HepG2 (cell line): ENCODE results near the gene ST6GALNAC4. TPM values are rescaled to one million over a fixed set of nuclear protein-coding genes. Genes with fewer than 3 reads are reported as not detected.
A peak's percentile ranks its signal among the peaks of the same experiment; 100 is the strongest.

Experiments
- EP300 ChIP-seq, 3 experiments: sonication (generic) in 1 of 3; formaldehyde crosslinking in 1 of 3; IDR thresholded peaks; 2 replicates each; pipeline versions ENCODE4 v1.5.1 to v1.6.1; 2011 to 2020; ENCODE audit warnings: low read depth in 2 of 3, low read length in 2 of 3, borderline replicate concordance in 1 of 3, improper control_type of control experiment in 1 of 3, mild to moderate bottlenecking in 1 of 3, missing genetic modification reagents in 1 of 3, moderate library complexity in 1 of 3
- SNAPC4 ChIP-seq: sonication (generic); formaldehyde crosslinking; IDR thresholded peaks from 2 replicates; pipeline ENCODE4 v1.4.0; 2020; ENCODE audit warnings: mild to moderate bottlenecking, missing genetic modification reagents
- STAT5B ChIP-seq: sonication (generic); formaldehyde crosslinking; IDR thresholded peaks from 2 replicates; pipeline ENCODE4 v1.4.0; 2020; ENCODE audit warnings: missing genetic modification reagents
- ZBTB8A ChIP-seq: sonication (generic); formaldehyde crosslinking; IDR thresholded peaks from 2 replicates; pipeline ENCODE4 v1.4.0; 2020; ENCODE audit warnings: mild to moderate bottlenecking, low read depth, missing genetic modification reagents, borderline replicate concordance
- ZNF33A ChIP-seq: sonication (generic); formaldehyde crosslinking; IDR thresholded peaks from 2 replicates; pipeline ENCODE4 v1.5.1; 2020; ENCODE audit warnings: missing genetic modification reagents, mild to moderate bottlenecking, moderate library complexity, borderline replicate concordance
- ZNF614 ChIP-seq: IDR thresholded peaks from 2 replicates; pipeline ENCODE4 v1.6.1; 2018; ENCODE audit warnings: missing biosample characterization, missing genetic modification reagents, inconsistent platforms, borderline replicate concordance
- ZNF761 ChIP-seq: sonication (generic); formaldehyde crosslinking; conservative IDR thresholded peaks from 2 replicates; pipeline ENCODE4 v1.4.0; 2020; ENCODE audit warnings: mild to moderate bottlenecking, missing genetic modification reagents
- polyA plus RNA-seq, 8 experiments: library from polyadenylated mRNA; depleted of rRNA in 3 of 8; stranded (reverse) in 7 of 8; unstranded in 1 of 8; fragments of >200 nt; fragmentation: Illumina TruSeq in 4 of 8; extraction: Trizol in 4 of 8; gene quantifications; 2 replicates each; pipeline versions ENCODE4 v1.2.1 to v1.2.3, GENCODE V29; 2011 to 2016; ENCODE audit warnings: low read depth in 4 of 8, missing spikeins in 1 of 8, mixed read lengths in 1 of 8; ENCODE audit not compliant: insufficient read depth in 1 of 8
- total RNA-seq, 5 experiments: library from RNA; depleted of rRNA; stranded (reverse); fragments of >200 nt; fragmentation: Illumina TruSeq; extraction: Trizol; gene quantifications; 2 replicates each; pipeline ENCODE4 v1.2.3, GENCODE V29; 2016; ENCODE audit warnings: low read depth in 1 of 5
- TF ChIP-seq, protein P1 (sequence below): sonication (generic); formaldehyde crosslinking; IDR thresholded peaks from 2 replicates; pipeline ENCODE4 v1.8.0; 2022; ENCODE audit warnings: missing genetic modification reagents, mild to moderate bottlenecking, borderline replicate concordance
- TF ChIP-seq, protein P2 (sequence below): sonication (generic); formaldehyde crosslinking; IDR thresholded peaks from 2 replicates; pipeline ENCODE4 v1.5.1; 2020; ENCODE audit warnings: missing genetic modification reagents, mild to moderate bottlenecking, borderline replicate concordance
- TF ChIP-seq, protein P3 (sequence below): sonication (generic); formaldehyde crosslinking; IDR thresholded peaks from 2 replicates; pipeline ENCODE4 v1.4.0; 2020; ENCODE audit warnings: missing genetic modification reagents, borderline replicate concordance

Gene ST6GALNAC4
- total and polyA plus RNA-seq, 2 of the 13 experiments (the other 11 are each of a cell fraction or from before 2014, with no cell fraction given), result 18.8 to 27.7 TPM

- TF ChIP-seq, protein P1, sequence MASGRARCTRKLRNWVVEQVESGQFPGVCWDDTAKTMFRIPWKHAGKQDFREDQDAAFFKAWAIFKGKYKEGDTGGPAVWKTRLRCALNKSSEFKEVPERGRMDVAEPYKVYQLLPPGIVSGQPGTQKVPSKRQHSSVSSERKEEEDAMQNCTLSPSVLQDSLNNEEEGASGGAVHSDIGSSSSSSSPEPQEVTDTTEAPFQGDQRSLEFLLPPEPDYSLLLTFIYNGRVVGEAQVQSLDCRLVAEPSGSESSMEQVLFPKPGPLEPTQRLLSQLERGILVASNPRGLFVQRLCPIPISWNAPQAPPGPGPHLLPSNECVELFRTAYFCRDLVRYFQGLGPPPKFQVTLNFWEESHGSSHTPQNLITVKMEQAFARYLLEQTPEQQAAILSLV, result 0 out of 2 replicates have a peak, but pooled peaks have one; percentile 74
- no peak for TF ChIP-seq ZBTB8A
- TF ChIP-seq, protein P2, sequence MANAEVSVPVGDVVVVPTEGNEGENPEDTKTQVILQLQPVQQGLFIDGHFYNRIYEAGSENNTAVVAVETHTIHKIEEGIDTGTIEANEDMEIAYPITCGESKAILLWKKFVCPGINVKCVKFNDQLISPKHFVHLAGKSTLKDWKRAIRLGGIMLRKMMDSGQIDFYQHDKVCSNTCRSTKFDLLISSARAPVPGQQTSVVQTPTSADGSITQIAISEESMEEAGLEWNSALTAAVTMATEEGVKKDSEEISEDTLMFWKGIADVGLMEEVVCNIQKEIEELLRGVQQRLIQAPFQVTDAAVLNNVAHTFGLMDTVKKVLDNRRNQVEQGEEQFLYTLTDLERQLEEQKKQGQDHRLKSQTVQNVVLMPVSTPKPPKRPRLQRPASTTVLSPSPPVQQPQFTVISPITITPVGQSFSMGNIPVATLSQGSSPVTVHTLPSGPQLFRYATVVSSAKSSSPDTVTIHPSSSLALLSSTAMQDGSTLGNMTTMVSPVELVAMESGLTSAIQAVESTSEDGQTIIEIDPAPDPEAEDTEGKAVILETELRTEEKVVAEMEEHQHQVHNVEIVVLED, result no peak; the same call in 1 of the 2 replicates
- no peak for TF ChIP-seq EP300 (IDR thresholded peaks at IDR 0.05; ENCODE audit: low read depth in 2 of 2, low read length in 2 of 2)
- TF ChIP-seq EP300 (CRISPR knock-in tag; IDR thresholded peaks at IDR 0.05; ENCODE audit: borderline replicate concordance), result peak; percentile 64
- no peak for TF ChIP-seq STAT5B (CRISPR knock-in tag)
- TF ChIP-seq ZNF33A (CRISPR knock-in tag), result no peak
- peak; percentile 66; the same call in 1 of the 2 replicates for TF ChIP-seq ZNF614 (CRISPR knock-in tag)
- no peak for TF ChIP-seq SNAPC4 (CRISPR knock-in tag)
- TF ChIP-seq, protein P3, sequence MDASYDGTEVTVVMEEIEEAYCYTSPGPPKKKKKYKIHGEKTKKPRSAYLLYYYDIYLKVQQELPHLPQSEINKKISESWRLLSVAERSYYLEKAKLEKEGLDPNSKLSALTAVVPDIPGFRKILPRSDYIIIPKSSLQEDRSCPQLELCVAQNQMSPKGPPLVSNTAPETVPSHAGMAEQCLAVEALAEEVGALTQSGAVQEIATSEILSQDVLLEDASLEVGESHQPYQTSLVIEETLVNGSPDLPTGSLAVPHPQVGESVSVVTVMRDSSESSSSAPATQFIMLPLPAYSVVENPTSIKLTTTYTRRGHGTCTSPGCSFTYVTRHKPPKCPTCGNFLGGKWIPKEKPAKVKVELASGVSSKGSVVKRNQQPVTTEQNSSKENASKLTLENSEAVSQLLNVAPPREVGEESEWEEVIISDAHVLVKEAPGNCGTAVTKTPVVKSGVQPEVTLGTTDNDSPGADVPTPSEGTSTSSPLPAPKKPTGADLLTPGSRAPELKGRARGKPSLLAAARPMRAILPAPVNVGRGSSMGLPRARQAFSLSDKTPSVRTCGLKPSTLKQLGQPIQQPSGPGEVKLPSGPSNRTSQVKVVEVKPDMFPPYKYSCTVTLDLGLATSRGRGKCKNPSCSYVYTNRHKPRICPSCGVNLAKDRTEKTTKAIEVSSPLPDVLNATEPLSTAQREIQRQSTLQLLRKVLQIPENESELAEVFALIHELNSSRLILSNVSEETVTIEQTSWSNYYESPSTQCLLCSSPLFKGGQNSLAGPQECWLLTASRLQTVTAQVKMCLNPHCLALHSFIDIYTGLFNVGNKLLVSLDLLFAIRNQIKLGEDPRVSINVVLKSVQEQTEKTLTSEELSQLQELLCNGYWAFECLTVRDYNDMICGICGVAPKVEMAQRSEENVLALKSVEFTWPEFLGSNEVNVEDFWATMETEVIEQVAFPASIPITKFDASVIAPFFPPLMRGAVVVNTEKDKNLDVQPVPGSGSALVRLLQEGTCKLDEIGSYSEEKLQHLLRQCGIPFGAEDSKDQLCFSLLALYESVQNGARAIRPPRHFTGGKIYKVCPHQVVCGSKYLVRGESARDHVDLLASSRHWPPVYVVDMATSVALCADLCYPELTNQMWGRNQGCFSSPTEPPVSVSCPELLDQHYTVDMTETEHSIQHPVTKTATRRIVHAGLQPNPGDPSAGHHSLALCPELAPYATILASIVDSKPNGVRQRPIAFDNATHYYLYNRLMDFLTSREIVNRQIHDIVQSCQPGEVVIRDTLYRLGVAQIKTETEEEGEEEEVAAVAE, result no peak
- TF ChIP-seq ZNF761 (CRISPR knock-in tag), result no peak
Measured at GRCh38 chr9:127903557-127904475, 13.0 kb downstream of the ST6GALNAC4 start (continued).
